K562 (cell line): ENCODE measurements around the gene DYSF.

Source experiments
- BHLHE40 ChIP-seq: IDR thresholded peaks from 2 replicates; pipeline ENCODE4 v1.6.1; 2011; ENCODE audit warnings: low read length, improper control_type of control experiment
- CBX3 ChIP-seq, 2 experiments: IDR thresholded peaks; 1 replicate in 1 of 2; 2 replicates in 1 of 2; pipeline ENCODE4 v1.6.1; 2012; ENCODE audit warnings: inconsistent platforms in 2 of 2, low read length in 2 of 2, borderline replicate concordance in 1 of 2, control low read depth in 1 of 2
- MYC ChIP-seq, 2 experiments: fragments of 250-450 bp in 1 of 2; sonication (Bioruptor Pico) in 1 of 2; IDR thresholded peaks; 2 replicates each; pipeline versions ENCODE4 v1.5.1 to v1.6.1; 2012 to 2021; ENCODE audit warnings: low read depth in 2 of 2, borderline replicate concordance in 1 of 2, improper control_type of control experiment in 1 of 2, low read length in 1 of 2, mild to moderate bottlenecking in 1 of 2, moderate library complexity in 1 of 2
- NFE2 ChIP-seq: IDR thresholded peaks from 2 replicates; pipeline ENCODE4 v1.6.1; 2014; ENCODE audit warnings: antibody characterized with exemption, low read depth
- TF ChIP-seq, protein P1 (sequence below), 3 experiments: IDR thresholded peaks in 2 of 3; conservative IDR thresholded peaks in 1 of 3; 2 replicates each; pipeline ENCODE4 v1.5.1; 2011 to 2012; ENCODE audit warnings: low read length in 3 of 3, mild to moderate bottlenecking in 3 of 3, control low read depth in 2 of 3, improper control_type of control experiment in 1 of 3, inconsistent platforms in 1 of 3, low read depth in 1 of 3, mixed read lengths in 1 of 3, moderate library complexity in 1 of 3; ENCODE audit not compliant: insufficient read depth in 2 of 3
- TF ChIP-seq, protein P2 (sequence below): sonication (generic); formaldehyde crosslinking; IDR thresholded peaks from 2 replicates; pipeline ENCODE4 v1.5.0; 2020; ENCODE audit warnings: missing genetic modification reagents

DNA sequence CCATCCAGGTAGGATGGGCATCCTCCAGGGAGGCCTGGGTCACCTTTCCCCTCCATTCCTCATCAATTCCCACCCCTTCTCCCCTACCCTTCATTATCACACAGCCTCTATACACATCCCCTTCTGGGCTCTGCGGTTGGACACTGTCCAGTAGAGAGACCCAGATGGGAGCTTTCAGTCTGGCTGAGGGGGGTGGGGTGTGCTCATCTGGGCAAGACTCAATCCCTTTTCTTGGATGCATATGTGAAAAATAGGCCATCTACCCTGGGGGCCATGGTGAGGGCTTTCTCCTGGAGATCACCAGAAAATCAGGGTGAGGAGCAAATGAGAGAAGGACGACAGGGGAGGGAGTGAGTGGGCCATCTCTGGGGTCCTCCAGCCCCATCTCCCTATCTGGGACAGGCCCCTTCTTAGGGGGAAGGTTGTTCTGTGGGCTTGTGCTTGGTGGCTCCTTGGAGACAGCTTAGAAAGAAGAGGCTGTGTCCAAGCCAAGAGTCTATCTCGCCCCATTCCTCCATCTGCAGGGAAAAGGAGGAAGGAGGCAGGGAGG, 160.1 kb downstream of the DYSF start:
- TF ChIP-seq MYC (IDR thresholded peaks at IDR 0.05; ENCODE audit: low read depth, low read length) (no peak), MYC (CRISPR knock-in tag; IDR thresholded peaks at IDR 0.05; ENCODE audit: borderline replicate concordance, low read depth) (no peak), BHLHE40 (no peak), CBX3 (IDR thresholded peaks at IDR 0.05; ENCODE audit: borderline replicate concordance in 1 of 2, low read length in 2 of 2) (no peak), NFE2 (no peak)
- TF ChIP-seq, protein P1, sequence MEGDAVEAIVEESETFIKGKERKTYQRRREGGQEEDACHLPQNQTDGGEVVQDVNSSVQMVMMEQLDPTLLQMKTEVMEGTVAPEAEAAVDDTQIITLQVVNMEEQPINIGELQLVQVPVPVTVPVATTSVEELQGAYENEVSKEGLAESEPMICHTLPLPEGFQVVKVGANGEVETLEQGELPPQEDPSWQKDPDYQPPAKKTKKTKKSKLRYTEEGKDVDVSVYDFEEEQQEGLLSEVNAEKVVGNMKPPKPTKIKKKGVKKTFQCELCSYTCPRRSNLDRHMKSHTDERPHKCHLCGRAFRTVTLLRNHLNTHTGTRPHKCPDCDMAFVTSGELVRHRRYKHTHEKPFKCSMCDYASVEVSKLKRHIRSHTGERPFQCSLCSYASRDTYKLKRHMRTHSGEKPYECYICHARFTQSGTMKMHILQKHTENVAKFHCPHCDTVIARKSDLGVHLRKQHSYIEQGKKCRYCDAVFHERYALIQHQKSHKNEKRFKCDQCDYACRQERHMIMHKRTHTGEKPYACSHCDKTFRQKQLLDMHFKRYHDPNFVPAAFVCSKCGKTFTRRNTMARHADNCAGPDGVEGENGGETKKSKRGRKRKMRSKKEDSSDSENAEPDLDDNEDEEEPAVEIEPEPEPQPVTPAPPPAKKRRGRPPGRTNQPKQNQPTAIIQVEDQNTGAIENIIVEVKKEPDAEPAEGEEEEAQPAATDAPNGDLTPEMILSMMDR (IDR thresholded peaks at IDR 0.05 in 2 of 3, conservative IDR thresholded peaks at IDR 0.05 in 1 of 3; ENCODE audit: insufficient read depth in 2 of 3, low read depth in 1 of 3, low read length in 3 of 3): no peak
- TF ChIP-seq, protein P2, sequence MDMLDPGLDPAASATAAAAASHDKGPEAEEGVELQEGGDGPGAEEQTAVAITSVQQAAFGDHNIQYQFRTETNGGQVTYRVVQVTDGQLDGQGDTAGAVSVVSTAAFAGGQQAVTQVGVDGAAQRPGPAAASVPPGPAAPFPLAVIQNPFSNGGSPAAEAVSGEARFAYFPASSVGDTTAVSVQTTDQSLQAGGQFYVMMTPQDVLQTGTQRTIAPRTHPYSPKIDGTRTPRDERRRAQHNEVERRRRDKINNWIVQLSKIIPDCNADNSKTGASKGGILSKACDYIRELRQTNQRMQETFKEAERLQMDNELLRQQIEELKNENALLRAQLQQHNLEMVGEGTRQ (CRISPR knock-in tag): no peak
